Bronchus fibroblast of lung (primary cell): Measurements from ENCODE around the gene CDC6. TPM values are rescaled to one million over a fixed set of nuclear protein-coding genes. Genes with fewer than 3 reads are reported as not detected.

Experiments
- total RNA-seq: library from RNA; depleted of rRNA; stranded (reverse); fragments of >200 nt; gene quantifications from 2 replicates; pipeline ENCODE4 v1.2.3, GENCODE V29; 2015

The CDC6 gene
- total RNA-seq: 23.7 and 27.1 TPM in 2 replicates

DNA sequence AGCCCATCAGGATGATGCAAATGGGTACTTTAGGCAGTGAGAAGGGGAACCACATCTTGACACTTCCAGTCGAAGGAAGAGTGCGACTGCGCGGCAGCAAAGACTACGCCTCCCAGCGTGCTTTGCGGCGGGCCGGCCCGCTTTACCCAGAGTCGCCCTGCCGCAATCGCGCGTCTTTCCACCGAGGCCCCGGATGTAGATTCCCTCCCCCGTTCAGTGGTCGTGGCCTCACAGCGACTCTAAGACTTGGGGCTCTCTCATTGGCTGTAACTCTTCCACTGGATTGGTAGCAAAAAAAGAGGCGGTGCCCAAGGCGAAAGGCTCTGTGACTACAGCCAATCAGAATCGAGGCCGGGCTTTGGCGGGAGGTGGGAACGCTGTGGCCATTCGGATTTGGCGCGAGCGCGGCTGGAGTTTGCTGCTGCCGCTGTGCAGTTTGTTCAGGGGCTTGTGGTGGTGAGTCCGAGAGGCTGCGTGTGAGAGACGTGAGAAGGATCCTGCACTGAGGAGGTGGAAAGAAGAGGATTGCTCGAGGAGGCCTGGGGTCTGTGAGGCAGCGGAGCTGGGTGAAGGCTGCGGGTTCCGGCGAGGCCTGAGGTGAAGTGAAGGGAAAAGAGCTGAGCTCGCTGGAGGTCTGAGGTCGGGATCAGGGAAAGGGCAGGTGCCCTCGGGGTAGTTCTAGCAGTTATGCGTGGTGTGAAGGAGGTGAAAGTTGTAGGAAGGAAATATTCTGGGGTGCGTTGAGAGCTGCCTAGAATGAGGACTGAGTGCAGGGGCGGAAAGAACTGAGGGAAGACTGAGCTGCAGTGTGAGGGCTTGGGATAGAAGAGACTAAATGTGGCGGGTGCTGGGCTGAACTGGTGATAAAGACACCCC is at the start of gene CDC6:
TSS of gene CDC6 (plus strand) at position 386 of the 876 bp plus-strand sequence. CDS start 1,542 bp downstream, outside the sequence.

GRCh38 chr17:40309031-40309948 is 21.6 kb downstream of the CDC6 start, which contains the start of gene RARA:
RARA (plus strand) TSS chr17:40309180; CDS start chr17:40331219, 22,039 bp downstream.

Other genes starting within 250 kb of the CDC6 start
- gene MED24, start 233.5 kb upstream of the CDC6 start, total RNA-seq: 86.4 and 90.4 TPM in 2 replicates
- gene THRA, start 224.9 kb upstream of the CDC6 start, total RNA-seq: 24.5 and 24.7 TPM in 2 replicates
- gene NR1D1, start 187.3 kb upstream of the CDC6 start, total RNA-seq: 1.3 and 1.8 TPM in 2 replicates
- gene MSL1, start 165.9 kb upstream of the CDC6 start, total RNA-seq: 36.1 and 46.1 TPM in 2 replicates
- gene CASC3, start 147.3 kb upstream of the CDC6 start, total RNA-seq: 28.8 and 32.1 TPM in 2 replicates
- gene RAPGEFL1, start 110.4 kb upstream of the CDC6 start, total RNA-seq: 0.84 and 0.89 TPM in 2 replicates
- 5.4 and 5.5 TPM in 2 replicates for gene WIPF2, start 68.6 kb upstream of the CDC6 start, total RNA-seq
- 16.1 and 18.5 TPM in 2 replicates for gene RARA, start 21.3 kb downstream of the CDC6 start, total RNA-seq
- gene GJD3, start 76.9 kb downstream of the CDC6 start, total RNA-seq: 0.89 and 3.0 TPM in 2 replicates
- gene TOP2A, start 130.0 kb downstream of the CDC6 start, total RNA-seq: 107 and 127 TPM in 2 replicates
- gene IGFBP4, start 155.6 kb downstream of the CDC6 start, total RNA-seq: 119 and 123 TPM in 2 replicates
- gene TNS4, start 213.7 kb downstream of the CDC6 start, total RNA-seq: under 0.01 and 0.17 TPM in 2 replicates